Measurements from ENCODE around the gene CSDE1.

DNA sequence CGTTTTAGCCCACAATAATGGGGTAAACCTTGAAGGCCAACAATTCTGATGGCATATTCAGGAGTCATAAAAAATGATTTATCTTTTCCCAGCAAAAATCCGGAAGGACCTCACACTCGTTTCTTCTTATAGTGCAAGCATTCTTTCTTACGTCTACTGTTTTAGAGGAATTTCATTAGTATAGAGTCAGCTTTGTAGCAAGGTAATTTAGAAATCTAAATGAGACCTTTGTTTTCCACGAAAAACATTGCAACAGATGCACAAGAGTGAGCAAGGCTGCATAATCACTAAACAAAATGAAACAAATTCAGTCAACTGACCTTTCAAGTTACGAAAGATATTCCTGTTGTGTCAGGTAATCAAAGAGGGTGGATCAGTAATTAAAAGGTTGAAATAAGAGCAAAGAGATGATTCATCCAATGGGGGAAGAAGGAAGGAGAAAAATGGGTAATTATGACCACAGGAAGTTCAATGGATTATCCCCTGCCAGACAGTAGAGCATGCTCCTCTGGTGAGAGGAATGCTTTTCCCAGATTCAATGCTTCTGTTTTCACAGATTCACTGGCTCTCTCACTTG is 560 bp upstream of the CSDE1 start:
- TF ChIP-seq, protein P1, sequence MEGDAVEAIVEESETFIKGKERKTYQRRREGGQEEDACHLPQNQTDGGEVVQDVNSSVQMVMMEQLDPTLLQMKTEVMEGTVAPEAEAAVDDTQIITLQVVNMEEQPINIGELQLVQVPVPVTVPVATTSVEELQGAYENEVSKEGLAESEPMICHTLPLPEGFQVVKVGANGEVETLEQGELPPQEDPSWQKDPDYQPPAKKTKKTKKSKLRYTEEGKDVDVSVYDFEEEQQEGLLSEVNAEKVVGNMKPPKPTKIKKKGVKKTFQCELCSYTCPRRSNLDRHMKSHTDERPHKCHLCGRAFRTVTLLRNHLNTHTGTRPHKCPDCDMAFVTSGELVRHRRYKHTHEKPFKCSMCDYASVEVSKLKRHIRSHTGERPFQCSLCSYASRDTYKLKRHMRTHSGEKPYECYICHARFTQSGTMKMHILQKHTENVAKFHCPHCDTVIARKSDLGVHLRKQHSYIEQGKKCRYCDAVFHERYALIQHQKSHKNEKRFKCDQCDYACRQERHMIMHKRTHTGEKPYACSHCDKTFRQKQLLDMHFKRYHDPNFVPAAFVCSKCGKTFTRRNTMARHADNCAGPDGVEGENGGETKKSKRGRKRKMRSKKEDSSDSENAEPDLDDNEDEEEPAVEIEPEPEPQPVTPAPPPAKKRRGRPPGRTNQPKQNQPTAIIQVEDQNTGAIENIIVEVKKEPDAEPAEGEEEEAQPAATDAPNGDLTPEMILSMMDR (IDR thresholded peaks at IDR 0.05), result no peak
- TF ChIP-seq POLR2A (IDR thresholded peaks at IDR 0.05), result no peak
- no peak for TF ChIP-seq POLR2AphosphoS5 (IDR thresholded peaks at IDR 0.05)
